CD4-positive, alpha-beta T cell treated with Interleukin-10 for 1 hour (primary cell): ENCODE data around the gene TRIM41.
"Not testable (repeated sequence)": the region's sequence is repeated elsewhere in the genome, so short reads cannot be mapped to it uniquely, and the experiment has no call there.

ENCODE experiments used
- DNase-seq: peaks from one replicate; pipeline ENCODE4 v3.0.0-alpha.2; 2020

TRIM41 gene

DNA sequence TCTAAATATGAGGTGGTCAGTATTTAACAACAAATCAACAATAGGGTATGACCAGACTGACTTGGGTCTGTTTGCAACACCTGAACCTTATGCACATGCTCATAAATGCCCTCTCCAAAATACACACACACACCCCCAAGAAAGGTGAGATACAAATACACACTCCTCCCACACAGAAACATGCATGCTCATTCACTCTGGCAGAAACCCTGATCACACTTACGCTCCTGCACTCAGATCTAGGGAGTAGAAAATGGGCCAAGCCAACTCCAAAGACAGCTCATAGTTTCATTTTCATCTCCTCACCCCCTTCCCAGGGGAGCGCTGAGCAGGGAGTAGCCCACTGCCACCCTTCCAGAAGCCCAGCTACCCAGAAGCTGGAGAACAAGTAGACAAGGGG is 29.4 kb upstream of the TRIM41 start:
- no peak for DNase-seq

DNA sequence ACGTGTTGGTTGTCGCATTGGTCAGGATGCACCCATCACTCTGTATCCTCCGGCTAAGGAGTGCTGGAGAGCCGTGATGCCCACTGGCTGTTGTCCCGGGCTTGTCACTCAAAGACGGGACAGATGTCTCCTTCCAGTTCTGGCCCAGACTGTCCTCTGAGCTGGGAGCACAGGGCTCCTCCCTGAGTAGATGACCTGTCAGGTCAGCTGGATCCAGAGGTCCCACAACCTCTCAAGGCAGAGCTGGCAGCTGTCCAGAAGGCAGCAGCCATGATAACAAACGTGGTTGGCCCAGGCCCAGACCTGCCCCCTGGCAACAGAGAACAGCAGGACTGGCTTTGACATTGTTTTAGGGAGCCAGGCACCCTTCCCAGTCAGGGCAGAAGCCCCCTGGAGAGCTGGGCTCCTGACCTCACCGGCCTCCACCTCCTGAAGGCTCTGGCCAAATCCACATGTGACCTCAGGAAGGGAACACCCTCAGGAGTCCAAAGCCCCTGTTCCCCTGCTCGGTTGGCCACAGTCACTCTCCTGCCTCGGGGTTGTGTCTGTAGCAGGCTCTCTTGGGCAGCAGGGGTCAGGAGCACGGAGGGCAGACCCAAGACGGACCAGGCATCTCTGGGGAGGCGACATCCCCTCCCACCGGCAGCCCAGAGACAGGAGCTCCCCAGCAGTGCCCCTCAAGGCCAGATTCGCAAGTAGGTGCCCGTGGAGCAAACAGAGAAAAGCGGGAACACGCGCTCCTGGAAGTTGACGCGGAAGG is 28.4 kb upstream of the TRIM41 start:
- no peak for DNase-seq

DNA sequence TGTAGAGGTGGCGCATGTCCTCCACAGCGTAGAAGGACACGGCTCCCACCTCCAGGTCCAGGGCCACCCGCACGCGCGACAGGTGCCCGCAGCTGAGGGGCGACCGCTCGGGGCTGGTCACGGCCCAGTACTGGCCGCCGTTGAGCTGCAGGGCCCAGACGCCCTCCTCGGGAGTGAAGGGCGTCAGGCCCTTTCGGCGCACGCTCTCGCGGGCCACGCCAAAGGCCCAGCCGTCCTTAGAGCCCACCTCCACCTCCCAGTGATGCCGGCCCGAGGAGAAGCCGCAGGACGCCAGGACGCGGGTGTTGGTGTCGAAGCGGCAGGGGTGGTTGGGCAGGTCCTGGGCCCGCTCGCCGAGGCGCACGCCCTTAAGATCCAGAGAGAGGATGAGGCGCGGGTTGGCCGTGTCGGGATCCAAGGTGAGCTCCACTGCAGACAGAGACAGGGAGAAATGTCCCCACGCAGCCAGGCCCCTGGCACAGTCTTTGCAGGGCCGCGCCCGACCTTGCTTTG is 27.8 kb upstream of the TRIM41 start:
- DNase-seq, result no peak

DNA sequence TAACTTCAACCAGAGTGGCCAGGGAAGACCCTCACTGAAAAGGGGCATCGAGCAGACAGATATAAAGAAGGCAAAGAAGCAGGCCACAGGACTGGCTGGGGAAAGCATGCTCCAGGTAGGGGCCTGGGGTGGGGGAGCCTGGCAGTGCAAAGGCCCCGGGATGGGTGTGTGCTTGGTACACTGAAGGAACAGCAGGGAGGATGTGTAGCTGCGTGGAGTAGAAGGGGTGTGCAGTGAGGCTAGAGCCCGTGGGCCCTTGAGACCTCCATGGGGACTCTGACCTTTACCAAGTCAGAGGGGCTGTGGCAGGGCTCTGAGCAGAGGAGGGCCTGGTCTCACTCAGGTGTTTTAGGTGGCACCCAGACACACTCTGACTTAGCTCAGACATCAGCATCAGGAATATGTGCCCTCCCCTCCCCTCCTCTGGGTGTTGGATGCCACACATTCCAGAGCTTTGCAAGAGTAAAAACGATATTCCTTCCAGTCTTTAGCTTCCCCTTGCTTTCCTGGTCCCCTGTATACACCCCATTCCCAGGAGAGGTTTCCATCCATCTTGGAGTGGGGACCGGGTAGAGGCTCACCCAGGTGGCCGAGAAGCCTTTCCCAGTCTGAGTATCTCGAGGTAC is 25.6 kb upstream of the TRIM41 start:
- DNase-seq, result no peak

DNA sequence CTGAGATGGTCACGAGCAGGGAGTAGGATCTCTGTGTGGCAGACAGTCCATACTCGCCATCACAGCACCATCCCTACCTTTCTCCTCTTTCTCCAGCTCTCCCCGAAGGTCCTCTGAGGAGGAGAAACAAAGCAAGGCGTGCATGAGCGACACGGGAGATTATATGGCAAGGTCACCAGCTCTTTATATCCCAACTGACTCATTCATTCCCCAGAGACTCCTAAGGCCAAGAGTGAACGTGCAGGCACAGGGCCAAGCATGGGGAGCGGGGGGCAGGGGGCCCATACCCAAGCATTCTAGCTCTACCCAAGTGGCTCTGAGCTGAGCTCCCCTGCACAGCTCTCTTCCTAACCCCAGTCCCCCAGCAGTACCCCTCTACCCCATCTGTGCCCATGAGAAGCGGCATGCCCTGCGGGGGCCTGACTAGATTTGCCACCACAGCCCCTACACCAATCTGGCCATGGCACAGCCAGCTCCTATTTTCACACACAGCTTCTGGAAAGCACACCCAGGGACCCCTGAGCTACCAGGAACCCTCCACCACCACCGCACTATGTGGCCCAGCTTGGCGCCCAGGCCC is 24.9 kb upstream of the TRIM41 start:
- DNase-seq, result no peak

DNA sequence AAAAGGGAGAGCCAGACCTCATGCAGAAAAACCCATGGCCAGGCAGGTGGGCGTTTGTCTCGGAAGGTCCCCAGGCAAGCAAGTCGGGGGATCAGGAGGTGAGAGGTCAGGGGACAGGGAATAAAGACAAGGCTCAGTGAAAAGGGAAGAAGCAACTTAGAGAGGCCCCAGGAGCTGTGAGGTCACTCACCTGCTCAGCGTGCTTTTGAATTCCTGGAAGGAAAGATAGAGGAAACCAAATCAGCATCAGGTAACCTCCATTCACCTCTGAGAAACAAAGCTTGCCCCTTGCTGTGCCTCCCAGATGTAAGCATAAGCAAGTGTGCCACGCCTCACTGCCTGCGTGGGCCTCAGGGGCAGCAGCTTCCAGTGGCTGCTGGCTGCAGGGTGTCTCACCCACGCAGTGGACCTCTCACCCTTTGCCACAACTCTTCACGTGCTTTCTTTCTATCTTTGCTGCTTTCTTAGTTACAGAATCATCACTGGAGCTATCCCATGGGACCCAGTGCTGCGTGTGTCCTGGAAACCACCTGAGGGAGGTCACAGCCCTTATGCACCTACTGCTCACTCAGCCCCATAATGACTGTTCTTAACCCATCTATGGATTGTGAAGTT is 24.1 kb upstream of the TRIM41 start:
- DNase-seq, result no peak

DNA sequence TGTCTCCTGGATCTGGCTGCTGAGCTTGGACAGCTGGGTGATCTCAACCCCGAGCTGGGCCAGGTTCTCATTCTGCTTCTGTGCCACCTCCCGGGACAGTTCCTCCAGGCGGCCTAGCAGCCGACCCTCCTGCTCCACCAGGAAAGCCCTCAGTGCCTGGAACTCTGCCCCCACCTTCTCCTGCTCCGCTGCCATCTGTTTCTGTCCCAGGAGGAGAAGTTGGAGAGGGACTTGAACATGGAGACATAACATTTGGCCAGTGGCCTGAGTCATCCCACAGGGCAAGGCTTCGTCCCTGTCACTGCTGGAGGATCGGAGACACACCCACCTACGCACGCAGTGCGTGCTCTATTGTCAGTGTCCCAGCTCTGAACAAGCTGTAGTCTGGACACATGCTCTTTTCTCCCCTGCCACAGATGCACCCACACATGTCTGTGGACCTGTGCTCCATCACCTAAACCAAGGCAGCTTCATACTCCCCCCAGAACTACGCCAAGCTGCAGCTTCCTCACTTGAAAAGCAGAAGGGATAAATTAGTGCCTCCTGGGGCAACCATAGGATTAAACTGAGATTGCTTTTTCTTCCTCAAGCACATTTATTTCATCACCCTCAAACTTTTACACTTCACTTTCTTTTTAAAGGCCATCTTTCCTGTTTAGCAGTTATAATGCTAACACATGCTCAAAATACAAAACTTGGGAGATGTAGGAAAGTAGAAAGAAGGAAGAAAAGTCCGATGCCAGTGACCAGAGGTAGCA is 23.0 kb upstream of the TRIM41 start:
- no peak for DNase-seq

DNA sequence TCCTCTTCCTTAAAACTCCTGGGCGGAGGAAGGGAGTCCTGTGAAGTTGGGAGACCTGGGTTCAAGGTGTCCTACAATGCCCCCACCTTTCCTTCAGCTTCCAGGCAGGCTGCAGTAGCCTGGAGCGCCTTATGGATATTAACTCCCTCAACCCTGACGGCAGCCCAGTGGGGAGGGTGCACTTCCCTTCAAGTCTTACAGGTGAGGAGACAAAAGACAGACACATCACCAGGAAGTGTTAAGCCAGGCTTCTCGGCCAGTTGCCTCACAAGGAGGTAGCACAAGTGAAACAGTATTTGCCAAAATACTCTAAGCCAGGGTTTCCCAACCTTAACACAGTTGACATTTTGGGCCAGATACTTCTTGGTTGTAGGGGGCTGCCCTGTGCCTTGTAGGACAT is 22.3 kb upstream of the TRIM41 start:
- DNase-seq, result no peak

DNA sequence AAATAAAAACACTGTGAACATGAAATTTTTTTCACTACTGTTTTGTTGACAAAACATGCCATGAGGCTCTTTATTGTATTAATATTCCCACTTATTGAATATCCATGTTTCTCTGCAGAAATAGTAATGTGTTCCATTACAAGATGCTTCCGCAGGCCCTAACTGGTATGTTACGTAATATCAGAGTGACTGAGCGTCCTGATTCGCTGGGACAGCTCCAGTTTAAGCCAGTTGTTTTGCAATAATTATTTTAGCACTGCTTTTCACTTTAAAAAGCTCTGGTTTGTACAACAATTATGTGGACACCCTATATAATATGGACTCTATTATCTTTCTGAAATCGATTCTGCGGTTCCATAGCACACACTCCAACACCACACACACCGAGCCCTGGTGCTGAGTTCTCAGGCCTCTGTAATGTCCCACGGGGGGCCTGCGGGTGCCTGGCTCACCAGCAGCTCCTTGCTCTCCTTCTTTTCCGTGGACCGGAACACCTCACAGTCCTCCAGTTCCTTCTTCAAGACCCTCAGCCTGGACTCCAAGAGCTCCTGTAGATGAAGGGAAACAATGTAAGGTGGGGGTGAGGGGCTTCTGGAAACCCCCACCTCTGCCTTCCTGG is 19.9 kb upstream of the TRIM41 start:
- no peak for DNase-seq

DNA sequence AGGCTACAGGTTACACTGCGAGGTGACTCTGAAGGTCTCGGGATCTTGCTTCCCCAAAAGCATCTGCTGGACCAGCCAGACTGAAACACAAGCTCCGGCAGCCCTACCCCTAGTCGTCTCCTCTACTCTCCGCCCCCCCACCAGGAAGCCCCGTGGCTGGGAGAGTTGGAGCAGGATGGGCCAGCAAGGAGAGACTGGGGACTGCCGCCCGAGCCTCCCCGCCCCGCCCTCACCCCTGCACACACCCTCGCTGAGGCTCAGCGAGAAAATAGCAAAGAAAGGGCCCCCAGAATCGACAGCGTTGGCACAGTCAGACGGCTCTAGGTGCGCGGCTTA is 19.3 kb upstream of the TRIM41 start:
- DNase-seq, result no peak

DNA sequence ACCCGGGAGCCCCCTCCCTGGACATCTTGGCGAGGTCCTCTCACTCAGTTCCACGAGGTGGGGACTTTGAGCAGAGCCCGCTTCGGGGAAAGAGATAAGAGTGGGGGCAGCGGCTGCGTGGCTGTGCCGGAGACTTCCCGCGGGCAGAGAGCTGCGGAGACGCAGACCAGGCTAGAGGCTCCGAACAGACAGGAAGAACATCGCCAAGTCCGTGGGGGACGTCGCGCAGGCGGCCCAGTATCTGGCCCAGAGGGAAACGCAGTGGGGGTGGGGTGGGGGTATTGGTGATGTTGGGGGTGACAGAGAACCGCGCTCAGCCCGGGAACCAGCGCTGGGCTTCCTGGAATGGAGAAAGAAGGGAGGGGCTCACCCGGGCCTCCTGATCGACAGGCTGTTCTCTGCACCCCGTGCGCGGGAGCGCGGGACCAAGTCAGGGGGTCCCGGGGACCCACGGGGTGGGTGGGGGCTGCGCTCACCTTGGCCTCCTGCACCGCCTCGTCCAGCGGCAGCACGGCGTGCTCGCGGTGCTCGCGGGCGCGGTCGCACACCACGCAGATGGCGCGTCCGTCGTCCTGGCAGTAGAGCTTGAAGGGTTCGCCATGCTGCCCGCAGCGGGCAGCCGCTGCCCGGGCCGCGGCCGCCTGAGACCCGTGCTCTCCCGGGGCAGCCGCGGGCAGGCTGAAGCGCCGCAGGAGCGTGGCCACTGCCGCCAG is 18.8 kb upstream of the TRIM41 start:
- peak; percentile 27 for DNase-seq

DNA sequence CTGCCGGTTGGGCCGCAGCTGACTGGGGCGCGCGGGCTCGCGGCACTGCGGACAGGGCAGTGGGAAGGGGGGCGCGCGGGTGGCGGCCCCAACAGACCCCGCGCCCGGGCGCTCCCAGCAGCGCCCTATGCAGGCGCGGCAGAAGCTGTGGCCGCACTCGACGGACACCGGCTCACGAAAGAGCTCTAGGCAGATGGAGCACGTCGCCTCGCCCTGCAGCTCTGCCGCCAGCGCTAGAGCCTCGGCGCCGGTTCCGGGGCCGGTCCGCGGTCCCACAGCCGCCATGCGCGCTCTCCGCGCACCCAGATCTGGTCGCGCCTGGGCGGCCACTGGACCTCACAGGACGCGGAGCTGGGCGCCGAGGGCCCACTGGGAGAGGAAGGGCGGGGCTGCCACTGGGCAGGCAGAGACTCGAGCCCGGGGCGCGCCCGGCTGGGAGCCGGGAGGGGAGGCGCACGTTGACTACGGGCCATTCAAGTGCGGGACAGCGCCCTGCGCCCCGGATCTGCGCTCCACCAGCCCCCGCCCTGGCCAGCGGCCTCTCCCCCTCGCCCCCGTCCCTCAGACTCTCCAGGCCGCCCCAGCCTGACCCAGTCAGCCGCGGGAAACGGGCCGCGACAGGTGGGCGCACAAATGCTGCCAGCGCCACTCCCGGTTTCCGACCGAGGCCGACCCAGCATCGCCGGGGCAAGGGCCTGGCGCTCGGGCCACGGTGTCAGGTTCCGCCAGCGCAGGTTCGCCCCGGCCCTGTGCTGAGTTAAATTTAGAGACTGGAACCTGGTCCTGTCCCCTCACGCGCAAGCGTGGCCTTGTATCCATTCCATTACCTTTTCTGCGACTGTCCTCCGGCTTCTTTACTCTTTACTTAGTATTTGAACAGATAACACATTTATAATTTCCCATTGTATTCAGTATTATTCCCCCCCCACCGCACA is 18.0 kb upstream of the TRIM41 start, which contains the start of gene TRIM7:
Gene TRIM7 (minus strand): TSS at position 371 of the 935 bp plus-strand sequence. CDS start 86 bp downstream, at position 285.
- peak; percentile 17 for DNase-seq

DNA sequence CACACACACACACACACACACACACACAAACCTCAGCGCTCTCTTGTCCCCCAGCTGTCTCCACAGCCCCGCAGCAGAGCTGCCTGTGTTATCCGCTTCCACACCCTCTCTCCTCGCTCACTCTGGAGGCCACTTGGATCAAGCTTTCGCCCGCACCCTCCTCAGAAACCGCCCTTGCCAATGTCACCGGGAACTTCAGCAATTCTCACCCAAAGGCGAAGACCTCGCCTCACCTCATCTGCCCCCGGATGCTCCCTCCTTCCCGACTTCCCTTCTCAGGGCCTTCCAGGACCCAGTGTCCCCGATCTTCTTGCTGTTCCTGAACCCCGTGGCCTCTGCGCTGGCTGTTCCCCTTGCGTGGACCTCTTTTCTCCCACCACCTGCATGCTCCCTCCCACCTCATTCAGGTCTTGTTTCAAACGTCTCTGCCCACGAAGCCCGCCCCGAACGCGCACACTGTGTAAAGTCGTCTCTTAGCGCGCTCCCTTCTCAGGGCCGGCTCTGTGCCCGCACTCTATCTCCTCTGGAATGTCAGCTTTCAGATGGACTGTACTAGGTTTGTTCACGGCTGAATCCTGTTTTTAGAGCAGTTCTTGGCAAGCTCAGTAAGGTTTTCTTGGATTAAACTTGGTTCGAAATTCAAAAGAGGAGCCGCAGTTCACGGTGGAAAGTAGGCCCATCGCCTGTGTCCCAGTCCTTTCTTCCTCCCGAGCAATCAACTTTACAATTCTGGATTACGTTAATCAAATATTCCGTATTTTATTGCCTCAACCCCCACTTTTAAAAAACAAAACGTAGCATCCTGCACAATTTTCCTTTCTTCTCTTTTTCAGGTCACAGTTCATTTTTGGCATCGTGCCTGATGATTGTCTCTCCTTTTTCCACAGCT is 17.1 kb upstream of the TRIM41 start:
- DNase-seq, result peak; percentile 32

DNA sequence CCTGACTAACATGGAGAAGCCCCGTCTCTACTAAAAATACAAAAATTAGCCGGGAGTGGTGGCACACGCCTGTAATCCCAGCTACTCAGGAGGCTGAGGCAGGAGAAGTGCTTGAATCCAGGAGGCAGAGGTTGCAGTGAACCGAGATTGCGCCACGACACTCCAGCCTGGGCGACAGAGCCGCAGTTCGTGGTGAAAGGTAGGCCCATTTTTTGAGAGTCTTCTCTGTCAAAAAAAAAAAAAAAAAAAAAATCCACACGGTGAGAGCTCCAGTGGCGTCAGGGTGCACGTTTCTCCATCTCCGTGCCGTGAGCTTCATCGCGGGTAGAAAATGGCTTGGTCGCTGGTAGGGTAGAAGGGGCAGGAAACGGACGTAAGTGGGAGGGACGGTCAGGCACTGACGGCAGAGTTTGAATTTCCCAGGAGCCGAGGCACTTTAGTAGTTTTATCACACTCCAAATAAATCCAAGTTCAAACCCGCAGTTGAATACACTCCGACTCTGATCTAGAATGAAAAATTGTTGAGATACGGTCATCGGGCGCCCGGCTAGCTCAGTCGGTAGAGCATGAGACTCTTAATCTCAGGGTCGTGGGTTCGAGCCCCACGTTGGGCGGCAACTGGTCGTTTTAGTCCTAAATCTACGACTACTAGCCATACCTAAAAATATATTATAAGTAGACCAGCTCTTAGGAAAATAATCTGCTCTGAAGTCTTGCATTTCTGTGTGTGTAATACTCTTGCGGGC is 15.7 kb upstream of the TRIM41 start:
- DNase-seq, result peak; percentile 86

DNA sequence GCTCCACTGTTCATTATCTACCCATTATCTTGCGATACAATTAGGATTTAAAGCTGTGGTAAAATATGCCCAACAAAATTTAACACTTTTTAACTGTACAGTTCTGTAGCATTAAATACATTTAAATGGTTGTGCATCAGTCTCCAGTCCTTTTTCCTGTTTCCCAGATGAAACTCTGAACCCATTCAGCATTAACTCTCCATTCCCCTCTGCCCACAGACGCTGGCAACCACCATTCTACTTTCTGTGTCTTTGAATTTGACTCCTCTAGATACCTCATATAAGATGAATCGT is 15.2 kb upstream of the TRIM41 start:
- no peak for DNase-seq

DNA sequence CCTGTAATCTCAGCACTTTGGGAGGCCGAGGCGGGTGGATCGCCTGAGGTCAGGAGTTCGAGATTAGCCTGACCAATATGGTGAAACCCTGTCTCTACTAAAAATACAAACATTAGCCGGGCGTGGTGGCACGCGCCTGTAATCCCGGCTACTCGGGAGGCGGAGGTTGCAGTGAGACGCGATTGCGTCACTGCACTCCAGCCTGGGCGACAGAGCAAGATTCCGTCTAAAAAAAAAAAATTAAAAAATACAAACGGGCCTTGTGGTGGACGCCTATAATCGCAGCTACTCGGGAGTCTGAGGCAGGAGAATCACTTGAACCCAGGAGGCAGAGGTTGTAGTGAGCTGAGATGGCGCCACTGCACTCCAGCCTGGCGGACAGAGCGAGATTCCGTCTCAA is 14.1 kb upstream of the TRIM41 start:
- not testable (repeated sequence) for DNase-seq

DNA sequence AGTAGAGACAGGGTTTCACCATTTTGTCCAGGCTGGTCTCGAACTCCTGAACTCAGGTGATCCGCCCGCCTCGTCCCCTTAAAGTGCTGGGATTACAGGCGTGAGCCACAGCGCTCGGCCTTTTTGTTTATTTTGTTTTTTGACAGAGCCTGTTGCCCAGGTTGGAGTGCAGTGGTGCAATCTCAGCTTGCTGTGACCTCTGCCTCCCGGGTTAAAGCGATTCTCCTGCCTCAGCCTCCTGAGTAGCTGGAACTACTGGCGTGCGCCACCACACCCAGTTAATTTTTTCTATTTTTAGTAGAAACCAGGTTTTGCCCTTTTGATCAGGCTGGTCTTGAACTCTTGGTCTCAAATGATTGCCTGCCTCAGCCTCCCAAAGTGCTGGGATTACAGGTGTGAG is 12.9 kb upstream of the TRIM41 start:
- DNase-seq, result not testable (repeated sequence)

DNA sequence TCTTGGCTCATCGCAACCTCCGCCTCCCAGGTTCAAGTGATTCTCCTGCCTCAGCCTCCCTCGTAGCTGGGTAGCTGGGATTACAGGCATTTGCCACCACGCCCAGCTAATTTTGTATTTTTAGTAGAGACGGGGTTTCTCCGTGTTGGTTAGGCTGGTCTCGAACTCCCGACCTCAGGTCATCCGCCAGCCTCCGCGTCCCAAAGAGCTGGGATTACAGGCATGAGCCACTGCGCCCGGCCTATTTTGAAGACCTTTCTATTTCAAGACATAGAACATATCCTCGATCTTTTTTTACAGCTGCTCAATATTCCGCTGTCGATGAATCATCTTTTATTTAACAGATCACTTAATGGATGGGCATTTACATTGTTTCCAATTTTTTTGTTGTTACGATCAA is 12.4 kb upstream of the TRIM41 start:
- not testable (repeated sequence) for DNase-seq

DNA sequence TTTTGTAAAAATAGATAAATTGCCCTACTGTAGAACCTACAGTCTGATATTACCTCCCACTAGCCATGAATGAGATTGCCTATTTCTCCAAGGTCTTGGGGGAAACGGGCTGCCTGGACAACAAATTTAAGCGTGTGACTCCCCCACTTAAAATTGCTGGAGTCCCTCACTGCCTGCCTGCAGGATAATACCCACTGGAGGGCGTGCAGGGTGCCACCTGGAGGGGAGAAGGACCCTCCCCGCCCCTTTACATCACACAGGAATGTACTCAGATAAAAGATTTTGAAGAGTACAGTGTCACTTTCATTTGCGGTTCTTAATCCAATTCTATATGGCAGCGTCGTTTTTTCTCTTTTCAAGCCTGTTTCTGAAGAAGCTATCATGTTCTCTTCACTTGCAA is 11.9 kb upstream of the TRIM41 start:
- DNase-seq, result no peak
